Natural killer cell (primary cell): ENCODE results near the gene IL20. TPM values are rescaled to one million over a fixed set of nuclear protein-coding genes. Genes with fewer than 3 reads are reported as not detected.

Experiments used
- ATAC-seq, 3 donors: fragments of 150-1000 bp in 2 of 3; fragments of 200-7000 bp in 1 of 3; cut with Tn5 transposase; 1 replicate in 1 of 3; 2 replicates in 2 of 3; pipeline ENCODE4 v1.10.0; 2021; ENCODE audit warnings: mild to moderate bottlenecking in 2 of 3, moderate library complexity in 2 of 3
- DNase-seq, 2 donors: peaks; one replicate each; pipeline versions ENCODE4 v3.0.0 to v3.0.0-alpha.2; 2013 to 2021; ENCODE audit warnings: mixed read lengths in 1 of 2
- H3K27ac ChIP-seq: one replicate; pipeline ENCODE4 v1.5.1; 2013; ENCODE audit warnings: mild to moderate bottlenecking, low read length
- H3K27me3 ChIP-seq: one replicate; pipeline ENCODE4 v1.6.1; 2013; ENCODE audit warnings: low read length; ENCODE audit not compliant: control insufficient read depth, insufficient read depth
- H3K36me3 ChIP-seq: one replicate; pipeline ENCODE4 v1.6.1; 2013; ENCODE audit warnings: low read length; ENCODE audit not compliant: control insufficient read depth, insufficient read depth
- H3K4me1 ChIP-seq: one replicate; pipeline ENCODE4 v1.6.1; 2013; ENCODE audit warnings: low read length; ENCODE audit not compliant: control insufficient read depth, insufficient read depth
- H3K4me3 ChIP-seq: one replicate; pipeline ENCODE4 v1.5.1; 2013; ENCODE audit warnings: low read length
- H3K9me3 ChIP-seq: one replicate; pipeline ENCODE4 v1.6.1; 2013; ENCODE audit warnings: low read length; ENCODE audit not compliant: control insufficient read depth, insufficient read depth
- H3K27ac Mint-ChIP-seq, 2 donors: one replicate each; pipeline ENCODE4 v1.8.0; 2022; ENCODE audit warnings: mild to moderate bottlenecking in 2 of 2, mixed read lengths in 2 of 2, moderate library complexity in 1 of 2
- H3K27me3 Mint-ChIP-seq, 2 donors: one replicate each; pipeline ENCODE4 v1.8.0; 2022; ENCODE audit warnings: low read depth in 2 of 2, mixed read lengths in 2 of 2
- H3K36me3 Mint-ChIP-seq: one replicate; pipeline ENCODE4 v1.8.0; 2022; ENCODE audit warnings: mixed read lengths
- H3K4me1 Mint-ChIP-seq, 2 donors: one replicate each; pipeline ENCODE4 v1.8.0; 2022; ENCODE audit warnings: mixed read lengths in 2 of 2
- H3K4me3 Mint-ChIP-seq: one replicate; pipeline ENCODE4 v1.8.0; 2022; ENCODE audit warnings: mild to moderate bottlenecking, moderate library complexity, mixed read lengths
- H3K9me3 Mint-ChIP-seq, 2 donors: one replicate each; pipeline ENCODE4 v1.8.0; 2022; ENCODE audit warnings: mixed read lengths in 2 of 2
- CTCF ChIP-seq: fragments of 200-600 bp; IDR thresholded peaks from one replicate; pipeline ENCODE4 v1.8.0; 2022; ENCODE audit warnings: antibody characterized with exemption
- WGBS: methylation state at CpG from one replicate; pipeline ENCODE4 v1.1.7; 2013; ENCODE audit warnings: missing lambda C conversion rate; ENCODE audit not compliant: insufficient coverage; 5-methylcytosine and 5-hydroxymethylcytosine counted together
- intact Hi-C: fragments of 100-400 bp; cut with micrococcal nuclease; formaldehyde crosslinking; loops from one replicate; pipeline ENCODE4 v1.14.2; 2022
- total RNA-seq, 4 donors: library from RNA; stranded (reverse); fragments of 120-200 nt in 1 of 4; gene quantifications; one replicate each; pipeline versions ENCODE4 v1.2.3 to v1.2.4, GENCODE V29; 2013 to 2022

IL20 gene
- total RNA-seq, 3 donors from 2014 or later (not counting 1 experiment from before 2014, with no cell fraction given) = not detected

GRCh38 chr1:206873603-206874188 is 8.3 kb downstream of the IL20 start:
- Mint-ChIP-seq H3K9me3 (peaks cover 4 to 5% of the 10 kb centered on the region in 2 donors), H3K4me3 (no peak overlapping the region), H3K4me1 (no peaks in the 10 kb centered on the region), H3K27ac (no peak overlapping the region), H3K36me3 (peaks cover 22% of the 10 kb centered on the region), H3K27me3 (peaks cover under 1 to 9% of the 10 kb centered on the region in 2 donors)
- no peak overlapping the region for H3K27ac ChIP-seq
- no peaks in the 10 kb centered on the region for H3K4me1 ChIP-seq
- H3K27me3 ChIP-seq = no peaks in the 10 kb centered on the region
- H3K9me3 ChIP-seq = peaks cover 16% of the 10 kb centered on the region
- no peak overlapping the region for H3K4me3 ChIP-seq
- intact Hi-C loops = no loop called here
- DNase-seq = no peak
- H3K36me3 ChIP-seq = no peaks in the 10 kb centered on the region
- 85% methylated on average over 3 of the region's 3 CpGs for WGBS
- TF ChIP-seq CTCF = no peak
- no peak for ATAC-seq

GRCh38 chr1:206875752-206876377 is 10.4 kb downstream of the IL20 start:
- no peak for DNase-seq
- Histone ChIP-seq H3K4me1 (no peaks in the 10 kb centered on the region), H3K27me3 (no peaks in the 10 kb centered on the region), H3K36me3 (no peaks in the 10 kb centered on the region), H3K4me3 (no peak overlapping the region), H3K9me3 (peaks cover 16% of the 10 kb centered on the region), H3K27ac (no peak overlapping the region)
- peaks cover 6 to 7% of the 10 kb centered on the region in 2 donors for H3K9me3 Mint-ChIP-seq
- no peak for ATAC-seq
- intact Hi-C loops = no loop called here
- H3K27ac Mint-ChIP-seq = no peak overlapping the region
- H3K27me3 Mint-ChIP-seq = peaks cover 4 to 6% of the 10 kb centered on the region in 2 donors
- no peak overlapping the region for H3K4me3 Mint-ChIP-seq
- H3K36me3 Mint-ChIP-seq = peaks cover 30% of the 10 kb centered on the region
- H3K4me1 Mint-ChIP-seq = no peaks in the 10 kb centered on the region
- TF ChIP-seq CTCF = no peak
- WGBS = no CpG with 5 or more reads among the region's 3 CpGs

- no peak for TF ChIP-seq CTCF
- H3K36me3 ChIP-seq = no peaks in the 10 kb centered on the region
- peaks cover 9% of the 10 kb centered on the region for H3K9me3 ChIP-seq
- H3K9me3 Mint-ChIP-seq = peaks cover 6 to 7% of the 10 kb centered on the region in 2 donors
- no peak overlapping the region for H3K27ac Mint-ChIP-seq
- no peaks in the 10 kb centered on the region for H3K4me1 Mint-ChIP-seq
- intact Hi-C loops = no loop called here
- H3K4me3 ChIP-seq = no peak overlapping the region
- DNase-seq = no peak
- H3K27me3 Mint-ChIP-seq = peaks cover 2 to 6% of the 10 kb centered on the region in 2 donors
- H3K27me3 ChIP-seq = no peaks in the 10 kb centered on the region
- no peak overlapping the region for H3K4me3 Mint-ChIP-seq
- H3K27ac ChIP-seq = no peak overlapping the region
- ATAC-seq = no peak
- H3K4me1 ChIP-seq = no peaks in the 10 kb centered on the region
- H3K36me3 Mint-ChIP-seq = peaks cover 30% of the 10 kb centered on the region
Measured at GRCh38 chr1:206878456-206878855, 13.0 kb downstream of the IL20 start.

- H3K9me3 Mint-ChIP-seq = peaks cover 6 to 7% of the 10 kb centered on the region in 2 donors
- peaks cover 9 to 10% of the 10 kb centered on the region in 2 donors for H3K4me1 Mint-ChIP-seq
- no peaks in the 10 kb centered on the region for H3K27me3 ChIP-seq
- peaks cover 9% of the 10 kb centered on the region for H3K9me3 ChIP-seq
- no peak overlapping the region for H3K27ac ChIP-seq
- no peak for DNase-seq
- intact Hi-C loops = no loop called here
- H3K4me3 Mint-ChIP-seq = no peak overlapping the region
- H3K4me3 ChIP-seq = no peak overlapping the region
- 78% methylated on average over 3 of the region's 3 CpGs for WGBS
- no peak for ATAC-seq
- no peak overlapping the region for H3K27ac Mint-ChIP-seq
- H3K4me1 ChIP-seq = no peaks in the 10 kb centered on the region
- H3K36me3 Mint-ChIP-seq = peaks cover 26% of the 10 kb centered on the region
- no peak for TF ChIP-seq CTCF
- H3K27me3 Mint-ChIP-seq = peaks cover 2 to 16% of the 10 kb centered on the region in 2 donors
- no peaks in the 10 kb centered on the region for H3K36me3 ChIP-seq
Measured at GRCh38 chr1:206880314-206880713, 14.9 kb downstream of the IL20 start.
